A549 (cell line): ENCODE measurements around the gene ATOSB. TPM values are rescaled to one million over a fixed set of nuclear protein-coding genes. Genes with fewer than 3 reads are reported as not detected.

ENCODE experiments used
- ATAC-seq, 2 experiments: fragments of 200-7000 bp in 1 of 2; fragments of >200 bp in 1 of 2; cut with Nextera tagmentation in 1 of 2; cut with Tn5 transposase in 1 of 2; 3 replicates each; pipeline versions ENCODE4 v1.8.0 to v1.9.1; 2018 to 2020; ENCODE audit warnings: mild to moderate bottlenecking in 1 of 2, moderate library complexity in 1 of 2
- CTCF ChIA-PET: fragments of 300-600 bp; sonication (Branson Sonifier 250); formaldehyde crosslinking; extraction: SDS; loops from one replicate; lab custom pipeline; 2021; ENCODE audit warnings: antibody characterized with exemption, inconsistent platforms; lab: Yijun Ruan, JAX
- POLR2A ChIA-PET: fragments of 350-600 bp; formaldehyde crosslinking; extraction: SDS; loops from one replicate; lab custom pipeline; 2021; ENCODE audit warnings: antibody characterized with exemption, inconsistent platforms; lab: Yijun Ruan, JAX
- DNase-seq, 2 experiments: peaks; one replicate each; pipeline versions ENCODE4 v3.0.0 to v3.0.0-alpha.2; 2011 to 2016; ENCODE audit warnings: low read depth in 1 of 2, low spot score in 1 of 2
- FAIRE-seq: peaks from 2 replicates; lab custom pipeline; 2011; peaks lifted over from hg19 to GRCh38; lab: Jason Lieb, UNC
- H3K27ac ChIP-seq, 2 experiments: fragments of >200 bp; sonication (Bioruptor Twin); formaldehyde crosslinking; 3 replicates each; pipeline ENCODE4 v1.5.1; 2016 to 2017
- H3K4me1 ChIP-seq: fragments of >200 bp; sonication (Bioruptor Twin); formaldehyde crosslinking; 3 replicates; pipeline ENCODE4 v1.6.1; 2016
- H3K4me2 ChIP-seq: fragments of >200 bp; sonication (Bioruptor Twin); formaldehyde crosslinking; 3 replicates; pipeline ENCODE4 v1.6.1; 2016
- H3K4me3 ChIP-seq: fragments of >200 bp; sonication (Bioruptor Twin); formaldehyde crosslinking; 3 replicates; pipeline ENCODE4 v1.5.1; 2016
- H3K9me3 ChIP-seq: fragments of >200 bp; sonication (Bioruptor Twin); formaldehyde crosslinking; 3 replicates; pipeline ENCODE4 v1.6.1; 2016
- CBX2 ChIP-seq: fragments of 200-600 bp; sonication (generic); IDR thresholded peaks from 2 replicates; pipeline ENCODE4 v1.6.1; 2016; ENCODE audit warnings: low read depth, mild to moderate bottlenecking, borderline replicate concordance
- CBX8 ChIP-seq: fragments of 200-600 bp; sonication (generic); IDR thresholded peaks from 2 replicates; pipeline ENCODE4 v1.6.1; 2016
- CHD4 ChIP-seq: fragments of 200-600 bp; sonication (generic); IDR thresholded peaks from 2 replicates; pipeline ENCODE4 v1.6.1; 2016; ENCODE audit warnings: antibody characterized with exemption, mild to moderate bottlenecking, borderline replicate concordance
- FOSB ChIP-seq: fragments of 250-450 bp; sonication (Bioruptor Pico); IDR thresholded peaks from 2 replicates; pipeline ENCODE4 v1.5.0; 2020; ENCODE audit warnings: mild to moderate bottlenecking, moderate library complexity
- GATA3 ChIP-seq: IDR thresholded peaks from 2 replicates; pipeline ENCODE4 v1.6.1; 2012; ENCODE audit warnings: borderline replicate concordance
- HOXB13 ChIP-seq: fragments of 250-450 bp; sonication (Bioruptor Pico); IDR thresholded peaks from 2 replicates; pipeline ENCODE4 v1.5.0; 2020; ENCODE audit warnings: low read depth, mild to moderate bottlenecking, moderate library complexity
- JUNB ChIP-seq: fragments of >200 bp; sonication (Bioruptor Twin); formaldehyde crosslinking; IDR thresholded peaks from 2 replicates; pipeline ENCODE4 v1.6.1; 2016
- KDM1A ChIP-seq: fragments of 200-600 bp; sonication (generic); IDR thresholded peaks from 2 replicates; pipeline ENCODE4 v1.6.1; 2016; ENCODE audit warnings: low read depth, mild to moderate bottlenecking
- KDM5A ChIP-seq: fragments of 200-600 bp; sonication (generic); IDR thresholded peaks from 2 replicates; pipeline ENCODE4 v1.6.1; 2016; ENCODE audit warnings: antibody characterized with exemption, mild to moderate bottlenecking
- MAX ChIP-seq: IDR thresholded peaks from 2 replicates; pipeline ENCODE4 v1.6.1; 2012
- MAZ ChIP-seq: fragments of 150-350 bp; IDR thresholded peaks from 2 replicates; pipeline ENCODE4 v1.6.1; 2014; ENCODE audit warnings: antibody characterized with exemption, low read depth, low read length, borderline replicate concordance
- MYC ChIP-seq: IDR thresholded peaks from 2 replicates; pipeline ENCODE4 v1.6.1; 2012; ENCODE audit warnings: mild to moderate bottlenecking, inconsistent platforms, low read length, improper control_type of control experiment, borderline replicate concordance
- NFE2L2 ChIP-seq: fragments of 150-350 bp; conservative IDR thresholded peaks from 2 replicates; pipeline ENCODE4 v1.6.1; 2014; ENCODE audit warnings: low read length
- NR3C1 ChIP-seq: fragments of >200 bp; sonication (Bioruptor Twin); formaldehyde crosslinking; IDR thresholded peaks from 3 replicates; pipeline ENCODE4 v1.6.1; 2017
- PHF8 ChIP-seq: fragments of 200-600 bp; sonication (generic); IDR thresholded peaks from 2 replicates; pipeline ENCODE4 v1.6.1; 2016; ENCODE audit warnings: low read depth, mild to moderate bottlenecking, antibody characterized with exemption, moderate library complexity, borderline replicate concordance
- POLR2A ChIP-seq: IDR thresholded peaks from 2 replicates; pipeline ENCODE4 v1.6.1; 2012; ENCODE audit warnings: mild to moderate bottlenecking, low read length
- POLR2AphosphoS2 ChIP-seq: conservative IDR thresholded peaks from 2 replicates; pipeline ENCODE4 v1.6.1; 2012; ENCODE audit warnings: low read length, improper control_type of control experiment, inconsistent platforms
- RAD21 ChIP-seq, 2 experiments: fragments of >200 bp in 1 of 2; sonication (Bioruptor Twin) in 1 of 2; formaldehyde crosslinking in 1 of 2; IDR thresholded peaks in 1 of 2; conservative IDR thresholded peaks in 1 of 2; 2 replicates in 1 of 2; 3 replicates in 1 of 2; pipeline ENCODE4 v1.6.1; 2012 to 2018; ENCODE audit warnings: inconsistent platforms in 1 of 2
- REST ChIP-seq: fragments of 200-600 bp; sonication (generic); IDR thresholded peaks from 2 replicates; pipeline ENCODE4 v1.6.1; 2016; ENCODE audit warnings: antibody characterized with exemption, mild to moderate bottlenecking, moderate library complexity
- RNF2 ChIP-seq: fragments of 200-600 bp; sonication (generic); IDR thresholded peaks from 2 replicates; pipeline ENCODE4 v1.6.1; 2016; ENCODE audit warnings: low read depth, mild to moderate bottlenecking, antibody characterized with exemption, moderate library complexity, borderline replicate concordance
- SMC3 ChIP-seq: fragments of >200 bp; sonication (Bioruptor Twin); formaldehyde crosslinking; IDR thresholded peaks from 3 replicates; pipeline ENCODE4 v1.6.1; 2018; ENCODE audit warnings: inconsistent platforms
- TP53 ChIP-seq: fragments of 250-450 bp; sonication (Bioruptor Pico); IDR thresholded peaks from 2 replicates; pipeline ENCODE4 v1.5.0; 2021; ENCODE audit warnings: mild to moderate bottlenecking, moderate library complexity
- ZC3H11A ChIP-seq: fragments of 450-650 bp; IDR thresholded peaks from 2 replicates; pipeline ENCODE4 v1.6.1; 2014; ENCODE audit warnings: antibody characterized with exemption, mild to moderate bottlenecking
- ZFP36 ChIP-seq: fragments of 450-650 bp; IDR thresholded peaks from 2 replicates; pipeline ENCODE4 v1.6.1; 2014; ENCODE audit warnings: borderline replicate concordance; ENCODE audit not compliant: partially characterized antibody
- WGBS: methylation state at CpG from one replicate; pipeline ENCODE4 v1.1.6; 2017; ENCODE audit errors: missing lambda C conversion rate; 5-methylcytosine and 5-hydroxymethylcytosine counted together
- polyA plus RNA-seq, 4 experiments: library from polyadenylated mRNA; depleted of rRNA in 3 of 4; stranded (reverse); fragments of >200 nt; fragmentation: RNase III in 1 of 4; extraction: RNeasy Plus Mini Kit Qiagen cat#74134 plus additional on column Dnase treatment in 1 of 4; gene quantifications; 2 replicates in 3 of 4; 3 replicates in 1 of 4; pipeline ENCODE4 v1.2.3, GENCODE V29; 2011 to 2017
- TF ChIP-seq, protein P1 (sequence below): fragments of 250-450 bp; sonication (Bioruptor Pico); IDR thresholded peaks from 2 replicates; pipeline ENCODE4 v1.5.0; 2020; ENCODE audit warnings: low read depth, mild to moderate bottlenecking, moderate library complexity
- TF ChIP-seq, protein P2 (sequence below): fragments of >200 bp; sonication (Bioruptor Twin); formaldehyde crosslinking; IDR thresholded peaks from 3 replicates; pipeline ENCODE4 v1.6.1; 2016
- TF ChIP-seq, protein P3 (sequence below): fragments of >200 bp; sonication (Bioruptor Twin); formaldehyde crosslinking; IDR thresholded peaks from 3 replicates; pipeline ENCODE4 v1.5.1; 2016

The ATOSB gene
- polyA plus RNA-seq, 2 of the 4 experiments (the other 2 are of a cell fraction) = 11.8 to 14.0 TPM

GRCh38 chr9:35114113-35114839 lies 1.4 kb downstream of the ATOSB start:
- Histone ChIP-seq H3K4me1 (peaks cover 47% of the 10 kb centered on the region), H3K4me3 (peak overlapping the region; percentile 48), H3K4me2 (peak overlapping the region; percentile 92), H3K27ac (peak overlapping the region; percentile 71 to 86), H3K9me3 (no peaks in the 10 kb centered on the region)
- CTCF ChIA-PET = interaction anchor here (0.6 to 15.8 kb wide), 12 partner anchors 10 to 533 kb away, joined by 3 to 129 read pairs (median 4); partner anchors contain the start of gene PIGO
- ATAC-seq (peak; percentile 6 to 47; a peak in 3 of 6 replicates), FAIRE-seq (no peak), DNase-seq (peak in 1 of 2 experiments; percentile 87)
- WGBS = 19% methylated on average over 5 of the region's 5 CpGs
- POLR2A ChIA-PET = interaction anchor here (0.8 to 1.8 kb wide), 6 partner anchors 12 to 490 kb away, joined by 4 to 19 read pairs (median 6); partner anchors contain the start of genes FANCG, RUSC2, STOML2 and UNC13B
- TF ChIP-seq MYC = no peak
- TF ChIP-seq HOXB13 (CRISPR knock-in tag) = no peak
- no peak for TF ChIP-seq MAZ
- no peak for TF ChIP-seq NFE2L2
- no peak for TF ChIP-seq POLR2A
- TF ChIP-seq ZC3H11A = no peak
- TF ChIP-seq KDM5A = no peak
- TF ChIP-seq KDM1A = no peak
- TF ChIP-seq FOSB (CRISPR knock-in tag) = no peak
- no peak for TF ChIP-seq PHF8
- no peak for TF ChIP-seq CBX2
- TF ChIP-seq JUNB = no peak
- no peak for TF ChIP-seq NR3C1

- ChIA-PET CTCF (interaction anchor here (0.7 to 15.8 kb wide), 7 partner anchors 9 to 410 kb away, joined by 3 to 129 read pairs (median 5); partner anchors contain the start of genes PIGO and STOML2), POLR2A (interaction anchor here (0.7 to 3.2 kb wide), 6 partner anchors 9 to 441 kb away, joined by 3 to 28 read pairs (median 4); partner anchors contain the start of genes FANCG, STOML2, UNC13B and VCP)
- TF ChIP-seq MAX (no peak), FOSB (CRISPR knock-in tag) (no peak), GATA3 (no peak), SMC3 (no peak), KDM1A (no peak), CHD4 (no peak), JUNB (no peak), ZFP36 (no peak), POLR2AphosphoS2 (no peak), RAD21 (conservative IDR thresholded peaks at IDR 0.05 in 1 of 2, IDR thresholded peaks at IDR 0.05 in 1 of 2) (no peak), REST (no peak), HOXB13 (CRISPR knock-in tag) (no peak), TP53 (CRISPR knock-in tag) (no peak), NFE2L2 (no peak), RNF2 (no peak), POLR2A (no peak), CBX8 (no peak)
- TF ChIP-seq, protein P1, sequence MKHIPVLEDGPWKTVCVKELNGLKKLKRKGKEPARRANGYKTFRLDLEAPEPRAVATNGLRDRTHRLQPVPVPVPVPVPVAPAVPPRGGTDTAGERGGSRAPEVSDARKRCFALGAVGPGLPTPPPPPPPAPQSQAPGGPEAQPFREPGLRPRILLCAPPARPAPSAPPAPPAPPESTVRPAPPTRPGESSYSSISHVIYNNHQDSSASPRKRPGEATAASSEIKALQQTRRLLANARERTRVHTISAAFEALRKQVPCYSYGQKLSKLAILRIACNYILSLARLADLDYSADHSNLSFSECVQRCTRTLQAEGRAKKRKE (CRISPR knock-in tag) = no peak
- TF ChIP-seq, protein P2, sequence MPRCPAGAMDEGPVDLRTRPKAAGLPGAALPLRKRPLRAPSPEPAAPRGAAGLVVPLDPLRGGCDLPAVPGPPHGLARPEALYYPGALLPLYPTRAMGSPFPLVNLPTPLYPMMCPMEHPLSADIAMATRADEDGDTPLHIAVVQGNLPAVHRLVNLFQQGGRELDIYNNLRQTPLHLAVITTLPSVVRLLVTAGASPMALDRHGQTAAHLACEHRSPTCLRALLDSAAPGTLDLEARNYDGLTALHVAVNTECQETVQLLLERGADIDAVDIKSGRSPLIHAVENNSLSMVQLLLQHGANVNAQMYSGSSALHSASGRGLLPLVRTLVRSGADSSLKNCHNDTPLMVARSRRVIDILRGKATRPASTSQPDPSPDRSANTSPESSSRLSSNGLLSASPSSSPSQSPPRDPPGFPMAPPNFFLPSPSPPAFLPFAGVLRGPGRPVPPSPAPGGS = no peak
- TF ChIP-seq, protein P3, sequence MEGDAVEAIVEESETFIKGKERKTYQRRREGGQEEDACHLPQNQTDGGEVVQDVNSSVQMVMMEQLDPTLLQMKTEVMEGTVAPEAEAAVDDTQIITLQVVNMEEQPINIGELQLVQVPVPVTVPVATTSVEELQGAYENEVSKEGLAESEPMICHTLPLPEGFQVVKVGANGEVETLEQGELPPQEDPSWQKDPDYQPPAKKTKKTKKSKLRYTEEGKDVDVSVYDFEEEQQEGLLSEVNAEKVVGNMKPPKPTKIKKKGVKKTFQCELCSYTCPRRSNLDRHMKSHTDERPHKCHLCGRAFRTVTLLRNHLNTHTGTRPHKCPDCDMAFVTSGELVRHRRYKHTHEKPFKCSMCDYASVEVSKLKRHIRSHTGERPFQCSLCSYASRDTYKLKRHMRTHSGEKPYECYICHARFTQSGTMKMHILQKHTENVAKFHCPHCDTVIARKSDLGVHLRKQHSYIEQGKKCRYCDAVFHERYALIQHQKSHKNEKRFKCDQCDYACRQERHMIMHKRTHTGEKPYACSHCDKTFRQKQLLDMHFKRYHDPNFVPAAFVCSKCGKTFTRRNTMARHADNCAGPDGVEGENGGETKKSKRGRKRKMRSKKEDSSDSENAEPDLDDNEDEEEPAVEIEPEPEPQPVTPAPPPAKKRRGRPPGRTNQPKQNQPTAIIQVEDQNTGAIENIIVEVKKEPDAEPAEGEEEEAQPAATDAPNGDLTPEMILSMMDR = no peak
- Histone ChIP-seq H3K4me1 (peaks cover 47% of the 10 kb centered on the region), H3K4me2 (peak overlapping the region; percentile 91), H3K9me3 (no peaks in the 10 kb centered on the region), H3K27ac (peak overlapping the region; percentile 75 to 85), H3K4me3 (peak overlapping the region; percentile 34; the same call in 1 of the 3 replicates)
- WGBS = 78% methylated on average over 3 of the region's 3 CpGs
- ATAC-seq = no peak
- no peak for DNase-seq
- FAIRE-seq = no peak
These were observed 3.2 kb downstream of the ATOSB start for GRCh38 chr9:35112257-35113020.
